ENCODE data around the gene LZTR1. TPM values are rescaled to one million over a fixed set of nuclear protein-coding genes. Genes with fewer than 3 reads are reported as not detected.
"Not testable (repeated sequence)": the region's sequence is repeated elsewhere in the genome, so short reads cannot be mapped to it uniquely, and the experiment has no call there.

Gene LZTR1
- total RNA-seq, 2 donors from 2014 or later, result 20.7 to 24.7 TPM

DNA sequence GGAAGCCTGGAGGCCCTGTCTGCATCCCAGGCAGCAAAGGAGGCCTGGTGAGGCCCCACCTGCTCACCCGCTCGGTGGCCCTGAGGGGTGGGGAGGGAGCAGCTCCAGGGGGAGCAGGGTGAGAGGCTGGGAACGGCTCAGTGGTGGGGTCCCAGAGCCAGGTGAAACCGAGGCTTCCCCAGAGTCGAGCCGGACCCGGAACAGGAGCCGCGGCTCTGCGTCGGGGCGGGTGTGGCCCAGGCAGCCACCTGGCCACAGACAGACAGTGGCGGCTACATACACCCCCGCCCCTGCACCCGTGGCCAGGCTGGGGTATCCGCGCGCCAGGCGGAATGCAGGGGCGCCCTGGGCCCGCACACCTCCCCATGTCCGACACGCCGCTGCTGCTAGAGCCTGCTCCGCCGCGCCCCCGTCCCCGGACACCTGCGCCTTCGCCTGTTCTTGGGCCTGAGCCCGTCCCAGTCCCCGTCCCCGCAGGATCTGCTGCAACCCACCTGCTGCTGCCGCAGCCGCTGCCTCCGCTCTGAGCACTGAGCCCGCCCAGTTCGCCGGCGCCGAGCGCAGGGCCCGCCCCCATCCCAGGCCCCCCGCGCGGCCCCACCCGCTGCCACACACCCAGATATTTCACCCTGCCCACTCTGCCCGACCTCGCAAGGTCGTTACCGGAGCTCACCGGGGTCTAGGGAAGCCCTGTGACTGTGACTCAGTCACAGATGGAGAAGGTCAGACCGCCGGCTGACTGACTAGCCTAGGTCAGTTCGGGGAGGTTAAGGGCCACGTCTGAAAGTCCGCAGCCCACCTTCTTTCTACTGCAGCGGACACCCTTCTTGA is 50.2 kb downstream of the LZTR1 start, which contains the start of gene SLC7A4:
Gene SLC7A4 (minus strand): TSS at position 525 of the 831 bp plus-strand sequence. CDS start 749 bp downstream, outside the sequence.
- Histone ChIP-seq H3K27me3 (peaks cover 2 to 5% of the 10 kb centered on the region in 2 donors), H3K9me3 (no peaks in the 10 kb centered on the region), H3K27ac (no peak within 1 kb of the TSS), H3K4me1 (peaks cover 0 to 16% of the 10 kb centered on the region in 2 donors), H3K4me3 (peak within 1 kb of the TSS; percentile 24 to 50), H3K36me3 (no peaks in the 10 kb centered on the region)
- no peak for DNase-seq (ENCODE audit: low spot score)
- TF ChIP-seq, protein P1, sequence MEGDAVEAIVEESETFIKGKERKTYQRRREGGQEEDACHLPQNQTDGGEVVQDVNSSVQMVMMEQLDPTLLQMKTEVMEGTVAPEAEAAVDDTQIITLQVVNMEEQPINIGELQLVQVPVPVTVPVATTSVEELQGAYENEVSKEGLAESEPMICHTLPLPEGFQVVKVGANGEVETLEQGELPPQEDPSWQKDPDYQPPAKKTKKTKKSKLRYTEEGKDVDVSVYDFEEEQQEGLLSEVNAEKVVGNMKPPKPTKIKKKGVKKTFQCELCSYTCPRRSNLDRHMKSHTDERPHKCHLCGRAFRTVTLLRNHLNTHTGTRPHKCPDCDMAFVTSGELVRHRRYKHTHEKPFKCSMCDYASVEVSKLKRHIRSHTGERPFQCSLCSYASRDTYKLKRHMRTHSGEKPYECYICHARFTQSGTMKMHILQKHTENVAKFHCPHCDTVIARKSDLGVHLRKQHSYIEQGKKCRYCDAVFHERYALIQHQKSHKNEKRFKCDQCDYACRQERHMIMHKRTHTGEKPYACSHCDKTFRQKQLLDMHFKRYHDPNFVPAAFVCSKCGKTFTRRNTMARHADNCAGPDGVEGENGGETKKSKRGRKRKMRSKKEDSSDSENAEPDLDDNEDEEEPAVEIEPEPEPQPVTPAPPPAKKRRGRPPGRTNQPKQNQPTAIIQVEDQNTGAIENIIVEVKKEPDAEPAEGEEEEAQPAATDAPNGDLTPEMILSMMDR (IDR thresholded peaks at IDR 0.05), result no peak

DNA sequence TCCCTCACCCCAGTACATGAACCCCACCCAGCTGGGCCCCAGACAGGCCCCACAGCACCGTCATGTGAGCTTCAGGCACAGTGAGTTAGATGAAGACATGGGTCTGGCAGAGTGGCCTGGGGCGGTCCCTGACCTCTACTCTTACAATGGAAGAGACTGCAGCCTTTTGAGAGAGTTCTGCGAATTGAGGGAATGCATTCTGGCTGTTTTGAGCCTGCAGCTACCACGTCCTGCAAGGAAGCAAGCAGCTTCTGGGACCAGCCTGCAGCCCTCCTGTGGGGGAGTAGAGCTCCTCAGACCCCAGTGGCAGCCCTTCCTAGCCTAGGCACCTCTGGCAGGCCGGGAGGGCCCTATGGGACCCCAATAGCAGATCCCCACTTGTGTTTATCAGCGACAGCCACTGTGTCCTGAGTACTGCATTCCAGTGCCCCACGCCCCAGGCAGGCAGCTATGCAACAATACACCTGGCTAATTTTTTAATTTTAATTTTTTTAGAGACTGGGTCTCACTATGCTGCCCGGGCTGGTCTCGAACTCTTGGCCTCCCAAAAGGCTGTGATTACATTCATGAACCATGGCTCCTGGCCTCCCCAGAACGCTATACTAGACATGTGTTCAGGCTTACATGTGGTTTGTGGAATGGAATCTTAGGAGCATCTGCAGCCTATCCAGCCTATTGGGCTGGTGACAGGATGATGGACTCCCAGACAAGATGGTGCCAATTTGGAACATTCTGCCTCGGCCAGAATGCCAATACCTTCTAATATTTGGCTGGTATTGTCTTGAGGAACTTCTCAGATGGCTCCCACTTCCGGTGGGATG is 51.0 kb downstream of the LZTR1 start:
- Histone ChIP-seq H3K36me3 (no peaks in the 10 kb centered on the region), H3K27ac (no peak overlapping the region), H3K4me3 (peak overlapping the region in 1 of 2 donors; percentile 50), H3K27me3 (peaks cover 2 to 5% of the 10 kb centered on the region in 2 donors), H3K4me1 (peaks cover 0 to 16% of the 10 kb centered on the region in 2 donors), H3K9me3 (no peaks in the 10 kb centered on the region)
- DNase-seq (ENCODE audit: low spot score), result no peak
- TF ChIP-seq, protein P1 (IDR thresholded peaks at IDR 0.05), result no peak

DNA sequence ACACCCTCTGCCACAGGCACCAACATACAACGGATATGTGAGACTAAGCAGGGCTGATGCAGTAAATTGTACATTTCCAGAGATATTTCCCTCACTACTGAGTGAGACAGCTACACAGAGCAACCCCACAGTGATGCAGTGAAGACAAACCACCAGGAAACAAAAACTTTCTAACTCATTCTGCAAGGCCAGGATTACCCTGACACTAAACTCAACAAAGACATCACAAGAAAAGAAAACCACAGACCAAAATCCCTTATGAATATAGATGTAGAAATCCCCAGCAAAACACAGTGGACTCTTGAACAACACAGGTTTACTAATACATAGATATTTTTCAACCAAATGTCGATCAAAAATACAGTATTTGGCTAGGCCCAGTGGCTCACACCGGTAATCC is 51.8 kb downstream of the LZTR1 start:
- H3K36me3 ChIP-seq, result no peaks in the 10 kb centered on the region
- H3K4me1 ChIP-seq, result peaks cover 0 to 22% of the 10 kb centered on the region in 2 donors
- TF ChIP-seq, protein P1 (IDR thresholded peaks at IDR 0.05), result no peak
- H3K4me3 ChIP-seq, result no peak overlapping the region
- H3K9me3 ChIP-seq, result no peaks in the 10 kb centered on the region
- DNase-seq (ENCODE audit: low spot score), result no peak
- H3K27me3 ChIP-seq, result peaks cover 2 to 5% of the 10 kb centered on the region in 2 donors
- H3K27ac ChIP-seq, result no peak overlapping the region

DNA sequence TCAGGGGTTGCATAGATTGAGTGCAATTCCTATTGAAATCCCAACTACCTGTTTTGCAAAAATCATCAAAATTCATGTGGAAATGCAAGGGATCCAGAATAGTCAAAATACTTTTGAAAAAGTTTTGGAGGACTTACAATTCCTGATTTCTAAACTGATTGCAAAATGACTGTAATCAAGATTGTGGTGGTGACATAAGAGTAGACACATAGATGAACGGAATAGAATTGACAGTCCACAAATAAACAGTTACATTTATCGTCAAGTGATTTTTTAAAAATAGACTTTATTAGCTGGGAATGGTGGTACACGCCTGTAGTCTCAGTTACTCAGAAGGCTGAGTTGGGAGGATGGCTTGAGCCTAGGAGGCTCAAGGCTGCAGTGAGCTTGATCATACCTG is 52.9 kb downstream of the LZTR1 start:
- TF ChIP-seq, protein P1 (IDR thresholded peaks at IDR 0.05), result no peak
- no peak overlapping the region for H3K27ac ChIP-seq
- no peak overlapping the region for H3K4me3 ChIP-seq
- H3K27me3 ChIP-seq, result peaks cover 2 to 5% of the 10 kb centered on the region in 2 donors
- peaks cover 0 to 22% of the 10 kb centered on the region in 2 donors for H3K4me1 ChIP-seq
- H3K36me3 ChIP-seq, result no peaks in the 10 kb centered on the region
- H3K9me3 ChIP-seq, result no peaks in the 10 kb centered on the region
- DNase-seq (ENCODE audit: low spot score), result no peak

DNA sequence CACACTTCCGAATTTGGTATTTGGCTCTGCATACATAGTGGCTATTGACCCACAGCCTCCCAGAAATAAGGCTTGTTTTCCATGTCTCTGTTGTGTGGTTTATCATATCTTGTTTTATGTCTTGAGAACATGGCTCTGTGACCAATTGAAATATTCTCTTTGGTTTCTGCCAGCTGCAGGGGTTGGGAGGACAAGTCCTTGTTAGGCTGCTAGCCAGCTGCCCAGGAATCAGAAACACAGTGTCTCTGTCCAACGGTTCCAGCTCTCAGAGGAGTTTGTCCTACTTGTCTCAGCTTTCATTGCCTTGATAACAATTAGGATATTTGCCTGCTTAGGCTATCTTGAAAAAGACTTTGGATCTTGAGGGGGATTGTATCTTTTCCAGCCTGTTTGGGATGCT is 56.3 kb downstream of the LZTR1 start:
- no peak for DNase-seq (ENCODE audit: low spot score)
- TF ChIP-seq, protein P1 (IDR thresholded peaks at IDR 0.05), result no peak
- Histone ChIP-seq H3K4me3 (no peak overlapping the region), H3K27me3 (no peaks in the 10 kb centered on the region), H3K36me3 (no peaks in the 10 kb centered on the region), H3K9me3 (no peaks in the 10 kb centered on the region), H3K27ac (peak overlapping the region in 1 of 2 donors; percentile 62), H3K4me1 (peaks cover 0 to 9% of the 10 kb centered on the region in 2 donors)

DNA sequence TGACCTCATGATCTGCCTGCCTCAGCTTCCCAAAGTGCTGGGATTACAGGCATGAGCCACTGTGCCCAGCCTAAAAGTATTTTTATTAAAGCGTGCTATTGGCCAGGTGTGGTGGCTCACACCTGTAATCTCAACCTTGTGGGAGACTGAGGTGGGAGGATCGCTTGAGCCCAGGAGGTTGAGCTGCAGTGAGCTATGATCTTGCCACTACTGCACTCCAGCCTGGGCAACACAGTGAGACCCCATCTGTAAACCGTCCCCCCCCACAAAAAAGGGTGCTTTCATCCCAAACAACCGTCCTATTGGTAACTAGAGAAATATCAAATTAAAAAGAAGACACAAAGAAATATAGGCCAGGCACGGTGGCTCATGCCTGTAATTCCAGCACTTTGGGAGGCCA is 57.1 kb downstream of the LZTR1 start:
- peaks cover 0 to 10% of the 10 kb centered on the region in 2 donors for H3K4me1 ChIP-seq
- H3K27ac ChIP-seq; DNase-seq (ENCODE audit: low spot score); H3K36me3 ChIP-seq; H3K9me3 ChIP-seq; H3K27me3 ChIP-seq; H3K4me3 ChIP-seq: not testable (repeated sequence)
